MM.1S (cell line): ENCODE data around the gene STMP1.

Experiments
- DNase-seq: peaks from one replicate; pipeline ENCODE4 v3.0.0-alpha.2; 2015
- H2AFZ ChIP-seq: fragments of 300-600 bp; sonication (generic); 2 replicates; pipeline ENCODE4 v1.6.0; 2016; ENCODE audit warnings: antibody characterized with exemption, low read length
- H3F3A ChIP-seq: fragments of 300-600 bp; sonication (generic); 2 replicates; pipeline ENCODE4 v1.6.1; 2016; ENCODE audit warnings: mild to moderate bottlenecking, antibody characterized with exemption, low read length, moderate library complexity, mixed read lengths; ENCODE audit not compliant: insufficient read depth
- H3K27ac ChIP-seq: fragments of 300-600 bp; sonication (generic); 2 replicates; pipeline ENCODE4 v1.5.1; 2016; ENCODE audit warnings: mild to moderate bottlenecking, low read length
- H3K27me3 ChIP-seq: fragments of 300-600 bp; sonication (generic); replicated peaks from 2 replicates; pipeline ENCODE4 v1.6.0; 2016; ENCODE audit warnings: low read length; ENCODE audit not compliant: insufficient read depth
- H3K36me3 ChIP-seq: fragments of 300-600 bp; sonication (generic); replicated peaks from 2 replicates; pipeline ENCODE4 v1.6.1; 2016; ENCODE audit warnings: mild to moderate bottlenecking, low read length, mixed read lengths; ENCODE audit not compliant: insufficient read depth
- H3K4me1 ChIP-seq: fragments of 300-600 bp; sonication (generic); 2 replicates; pipeline ENCODE4 v1.6.1; 2016; ENCODE audit warnings: low read length, mixed read lengths
- H3K4me2 ChIP-seq: fragments of 300-600 bp; sonication (generic); 2 replicates; pipeline ENCODE4 v1.6.0; 2016; ENCODE audit warnings: low read depth, low read length
- H3K4me3 ChIP-seq: fragments of 300-600 bp; sonication (generic); 2 replicates; pipeline ENCODE4 v1.5.1; 2016; ENCODE audit warnings: low read length, mixed read lengths
- H3K79me2 ChIP-seq: fragments of 300-600 bp; sonication (generic); 2 replicates; pipeline ENCODE4 v1.6.1; 2016; ENCODE audit warnings: mixed run types, low read length, mixed read lengths
- H3K9ac ChIP-seq: fragments of 300-600 bp; sonication (generic); 2 replicates; pipeline ENCODE4 v1.6.1; 2016; ENCODE audit warnings: low read length, mixed read lengths
- H3K9me2 ChIP-seq: fragments of 300-600 bp; sonication (generic); replicated peaks from 2 replicates; pipeline ENCODE4 v1.6.1; 2016; ENCODE audit warnings: mild to moderate bottlenecking, low read length, mixed read lengths; ENCODE audit not compliant: insufficient read depth
- H3K9me3 ChIP-seq: fragments of 300-600 bp; sonication (generic); replicated peaks from 2 replicates; pipeline ENCODE4 v1.6.1; 2016; ENCODE audit warnings: mild to moderate bottlenecking, low read length, mixed read lengths; ENCODE audit not compliant: insufficient read depth
- H4K20me1 ChIP-seq: fragments of 300-600 bp; sonication (generic); 2 replicates; pipeline ENCODE4 v1.6.1; 2016; ENCODE audit warnings: mild to moderate bottlenecking, low read length, moderate library complexity, mixed read lengths; ENCODE audit not compliant: insufficient read depth
- CTCF ChIP-seq: fragments of 300-600 bp; sonication (generic); IDR thresholded peaks from 2 replicates; pipeline ENCODE4 v1.5.1; 2016; ENCODE audit warnings: antibody characterized with exemption, low read length, mixed read lengths
- EZH2 ChIP-seq: fragments of 300-600 bp; sonication (generic); optimal IDR thresholded peaks from 2 replicates; pipeline ENCODE3; 2017; ENCODE audit warnings: low read depth, mild to moderate bottlenecking, antibody characterized with exemption, low read length, mixed read lengths
- EZH2phosphoT487 ChIP-seq: fragments of 300-600 bp; sonication (generic); IDR thresholded peaks from 2 replicates; pipeline ENCODE4 v1.6.1; 2018; ENCODE audit warnings: antibody characterized with exemption, low read length

Gene STMP1

GRCh38 chr7:135713836-135714470 lies 51.6 kb downstream of the STMP1 start:
- Histone ChIP-seq H3F3A (no peaks in the 10 kb centered on the region), H3K4me2 (no peak overlapping the region), H3K9me2 (no peaks in the 10 kb centered on the region), H3K9me3 (no peaks in the 10 kb centered on the region), H3K27ac (no peak overlapping the region), H2AFZ (no peak overlapping the region), H3K4me3 (no peak overlapping the region), H3K27me3 (no peaks in the 10 kb centered on the region), H3K9ac (no peak overlapping the region), H3K4me1 (no peaks in the 10 kb centered on the region), H3K36me3 (no peaks in the 10 kb centered on the region), H4K20me1 (no peaks in the 10 kb centered on the region), H3K79me2 (no peaks in the 10 kb centered on the region)
- no peak for TF ChIP-seq EZH2
- no peak for TF ChIP-seq CTCF
- DNase-seq: no peak

- Histone ChIP-seq H3F3A (no peaks in the 10 kb centered on the region), H3K4me1 (no peaks in the 10 kb centered on the region)
These were observed 52.3 kb downstream of the STMP1 start for GRCh38 chr7:135714534-135715009.

GRCh38 chr7:135715055-135715522 lies 52.8 kb downstream of the STMP1 start:
- H3K27me3 ChIP-seq: no peaks in the 10 kb centered on the region

More at GRCh38 chr7:135714534-135715009, 52.3 kb downstream of the STMP1 start:
- TF ChIP-seq EZH2: no peak
- TF ChIP-seq EZH2phosphoT487: no peak
- TF ChIP-seq CTCF: no peak
- no peak overlapping the region for H3K4me2 ChIP-seq
- H3K79me2 ChIP-seq: no peaks in the 10 kb centered on the region
- H3K4me3 ChIP-seq: no peak overlapping the region
- H2AFZ ChIP-seq: no peak overlapping the region
- H3K27ac ChIP-seq: no peak overlapping the region
- H4K20me1 ChIP-seq: no peaks in the 10 kb centered on the region
- H3K9ac ChIP-seq: no peak overlapping the region
- H3K27me3 ChIP-seq: no peaks in the 10 kb centered on the region
- no peaks in the 10 kb centered on the region for H3K9me2 ChIP-seq
- no peak for DNase-seq
- no peaks in the 10 kb centered on the region for H3K36me3 ChIP-seq
- H3K9me3 ChIP-seq: no peaks in the 10 kb centered on the region

More at GRCh38 chr7:135715055-135715522, 52.8 kb downstream of the STMP1 start:
- H3K36me3 ChIP-seq: no peaks in the 10 kb centered on the region
- H3K4me1 ChIP-seq: no peaks in the 10 kb centered on the region
- DNase-seq: no peak
- no peak overlapping the region for H3K27ac ChIP-seq
- no peaks in the 10 kb centered on the region for H3K79me2 ChIP-seq
- TF ChIP-seq CTCF (no peak), EZH2 (no peak), EZH2phosphoT487 (no peak)
- no peaks in the 10 kb centered on the region for H3K9me3 ChIP-seq
- H3F3A ChIP-seq: no peaks in the 10 kb centered on the region
- no peak overlapping the region for H3K9ac ChIP-seq
- H4K20me1 ChIP-seq: no peaks in the 10 kb centered on the region
- H3K4me3 ChIP-seq: no peak overlapping the region
- no peaks in the 10 kb centered on the region for H3K9me2 ChIP-seq
- no peak overlapping the region for H2AFZ ChIP-seq
- H3K4me2 ChIP-seq: no peak overlapping the region
